Stimulated activated CD8-positive, alpha-beta memory T cell treated with anti-CD3 and anti-CD28 coated beads, Interleukin-4, amount 100 ng/mL, for 4 hours (primary cell): ENCODE measurements around the gene OTUD6A.

ENCODE experiments used
- DNase-seq, 2 donors: peaks; one replicate each; pipeline ENCODE4 v3.0.0-alpha.2; 2020; ENCODE audit warnings: low read depth in 2 of 2, low spot score in 1 of 2

OTUD6A gene, protein sequence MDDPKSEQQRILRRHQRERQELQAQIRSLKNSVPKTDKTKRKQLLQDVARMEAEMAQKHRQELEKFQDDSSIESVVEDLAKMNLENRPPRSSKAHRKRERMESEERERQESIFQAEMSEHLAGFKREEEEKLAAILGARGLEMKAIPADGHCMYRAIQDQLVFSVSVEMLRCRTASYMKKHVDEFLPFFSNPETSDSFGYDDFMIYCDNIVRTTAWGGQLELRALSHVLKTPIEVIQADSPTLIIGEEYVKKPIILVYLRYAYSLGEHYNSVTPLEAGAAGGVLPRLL

DNA sequence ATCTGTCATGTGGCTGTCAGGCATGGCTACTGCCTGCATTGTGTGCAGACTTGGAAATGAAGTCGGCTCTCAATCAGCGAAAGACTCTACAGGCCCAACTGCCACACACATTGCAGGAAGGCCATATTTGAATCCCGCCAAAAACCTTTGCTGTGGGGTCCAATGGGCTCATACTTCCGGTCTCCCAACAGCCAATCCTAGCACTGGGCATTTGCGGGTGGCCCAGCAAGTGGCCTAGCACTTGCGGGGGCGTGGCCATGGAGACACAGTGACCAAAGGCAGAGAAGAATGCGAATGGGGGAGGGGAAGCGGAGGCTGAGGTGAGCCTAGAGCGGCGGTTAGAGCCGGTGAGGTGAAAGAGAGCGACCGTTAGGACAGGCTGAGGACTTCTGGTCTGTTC is at the start of gene OTUD6A:
Gene OTUD6A, plus strand, starts transcription at position 382 of the 400 bp plus-strand sequence. CDS start 68 bp downstream, outside the sequence.
- no peak for DNase-seq

DNA sequence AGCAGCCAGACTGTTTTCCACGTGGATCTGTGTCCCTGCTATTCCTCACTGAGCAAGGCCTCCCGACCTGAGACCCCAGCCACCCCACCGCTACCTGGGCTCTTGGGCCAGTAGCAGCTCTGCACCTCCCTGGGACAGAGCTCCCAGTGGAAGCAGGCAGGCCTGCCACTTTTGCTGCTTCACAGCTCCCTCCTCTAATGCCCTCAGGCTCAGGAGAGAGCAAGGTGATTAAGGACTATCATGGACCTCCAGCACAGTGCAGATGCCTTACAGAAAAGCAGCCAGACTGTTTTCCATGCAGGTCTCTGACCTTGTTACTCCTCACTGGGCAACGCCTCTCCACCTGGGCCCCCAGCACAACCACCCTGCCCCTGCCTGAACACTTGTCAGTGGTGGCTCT is 49.5 kb upstream of the OTUD6A start:
- DNase-seq: no peak

DNA sequence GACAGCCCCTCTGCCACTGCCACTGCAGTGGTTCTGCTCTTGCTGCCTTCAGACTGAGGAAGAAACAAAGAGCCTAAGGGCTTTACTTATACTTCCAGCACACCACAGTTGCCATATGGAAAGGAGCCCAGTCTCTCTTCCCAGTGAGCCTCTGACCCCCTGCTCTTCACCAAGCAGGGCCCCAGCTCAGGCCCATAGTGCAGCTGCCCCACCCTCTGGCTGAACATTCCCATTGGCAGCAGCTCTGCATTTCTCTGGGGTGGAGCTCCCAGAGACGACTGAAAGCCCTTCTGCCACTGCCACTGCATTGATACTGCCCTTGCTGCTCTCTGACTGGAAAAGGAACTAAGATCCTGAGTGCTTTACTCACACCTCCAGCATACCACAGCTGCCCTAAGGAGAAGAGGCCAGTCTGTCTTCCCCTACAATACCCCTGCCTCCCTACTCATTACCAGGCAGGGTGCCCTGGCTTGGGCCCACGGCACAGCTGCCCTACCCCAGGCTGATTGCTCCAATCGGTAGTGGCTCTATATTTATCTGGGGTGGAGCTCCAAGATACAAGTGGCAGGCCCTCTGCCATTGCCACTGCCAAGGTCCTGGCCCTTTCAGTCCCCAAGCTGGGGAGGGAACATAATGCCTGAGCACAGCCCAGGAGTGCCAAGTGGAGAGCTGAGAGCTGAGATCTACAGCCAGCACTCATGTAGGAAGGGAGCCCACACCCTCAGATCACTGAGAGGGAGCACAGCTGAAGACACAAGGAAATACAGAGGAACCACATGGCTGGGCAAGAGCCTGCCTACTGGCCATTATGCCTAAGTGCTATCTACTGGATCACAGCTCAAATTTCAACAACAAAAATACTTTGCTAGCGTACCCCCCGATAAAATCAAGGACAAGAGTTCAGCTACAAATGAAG is 48.5 kb upstream of the OTUD6A start:
- DNase-seq: no peak

DNA sequence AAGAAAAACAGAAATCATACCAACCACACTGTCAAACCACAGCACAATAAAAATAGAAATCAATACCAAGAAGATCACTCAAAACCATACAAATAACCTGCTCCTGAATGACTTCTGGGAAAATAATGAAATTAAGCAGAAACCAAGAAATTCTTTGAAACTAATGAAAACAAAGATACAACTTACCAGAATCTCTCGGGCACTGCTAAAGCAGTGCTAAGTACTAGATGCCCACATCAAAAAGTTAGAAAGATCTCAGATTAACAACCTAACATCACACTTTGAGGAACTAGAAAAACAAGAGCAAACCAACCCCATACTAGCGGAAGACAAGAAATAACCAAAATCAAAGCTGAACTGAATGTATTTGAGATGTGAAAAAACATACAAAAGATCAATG is 45.7 kb upstream of the OTUD6A start:
- no peak for DNase-seq

DNA sequence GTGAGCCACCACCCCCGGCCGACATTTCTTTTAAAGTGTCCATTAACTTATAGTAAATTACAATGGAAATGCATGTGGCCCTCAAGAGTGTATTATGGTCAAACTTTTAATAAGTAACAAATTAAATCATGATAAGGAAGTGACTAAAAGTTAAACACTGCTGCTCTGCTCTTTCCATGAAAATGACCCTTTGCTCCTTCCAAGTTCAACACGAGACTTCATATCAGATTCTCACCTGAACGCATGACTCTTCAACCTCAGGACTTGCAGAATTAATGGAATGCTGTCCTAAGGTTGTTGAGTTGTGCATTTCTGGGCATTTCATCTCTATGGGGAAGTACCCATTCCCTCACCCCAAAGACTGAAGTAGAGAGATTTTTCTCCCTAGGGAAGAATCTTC is 39.6 kb upstream of the OTUD6A start:
- DNase-seq: no peak

DNA sequence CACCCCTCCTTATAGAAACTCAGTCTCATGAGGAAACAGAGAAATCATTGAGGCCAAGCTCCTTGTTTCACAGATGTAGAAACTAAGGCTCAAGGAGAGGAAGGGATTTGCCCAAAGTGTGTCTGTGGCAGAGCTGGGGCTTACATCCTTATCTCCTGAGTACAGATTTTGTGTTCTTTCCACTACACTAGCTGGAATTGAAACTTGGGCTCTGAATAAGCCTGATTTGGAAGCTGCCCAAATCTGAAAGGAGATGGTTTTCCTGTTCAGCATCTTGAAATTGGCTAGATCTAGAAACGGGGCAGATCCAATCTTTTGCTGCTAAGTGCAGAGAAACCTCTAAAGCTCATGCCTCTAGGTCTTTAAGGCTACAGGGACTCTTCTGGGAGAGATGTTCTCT is 36.8 kb upstream of the OTUD6A start:
- no peak for DNase-seq

DNA sequence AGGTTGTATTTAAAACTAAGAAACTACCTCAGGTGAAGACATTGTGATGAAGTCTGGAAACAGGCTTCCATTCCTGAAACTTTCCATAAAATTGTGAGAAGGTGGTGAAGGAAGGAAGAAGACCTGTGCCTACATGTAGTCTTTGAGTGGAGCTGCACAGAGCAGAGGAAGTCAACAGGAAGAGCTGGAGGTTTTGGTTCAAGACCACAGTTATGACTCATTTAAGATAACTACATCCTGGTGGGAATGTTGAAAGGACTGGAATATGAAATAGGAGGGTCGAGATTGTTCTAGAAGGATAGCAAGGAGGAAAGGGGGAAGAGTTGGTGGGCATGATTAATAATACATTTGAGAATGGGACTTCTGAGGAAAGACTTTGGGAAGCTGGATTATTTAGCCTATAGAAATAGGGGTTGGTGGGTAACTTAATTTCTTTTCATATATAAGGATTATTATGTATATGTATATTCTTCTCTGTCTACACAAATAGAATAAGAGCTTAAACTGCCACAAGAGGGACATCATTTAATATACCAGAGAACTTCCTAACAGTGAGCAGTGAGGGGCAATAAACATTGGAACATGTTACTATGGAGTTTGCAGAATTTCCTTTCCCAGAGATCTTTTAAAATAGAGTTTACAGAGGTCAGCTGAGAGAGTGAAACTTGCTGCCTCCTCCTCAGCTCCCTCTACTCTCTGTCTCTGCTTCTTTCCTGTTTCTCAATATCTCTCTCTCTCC is 36.0 kb upstream of the OTUD6A start:
- DNase-seq: no peak

DNA sequence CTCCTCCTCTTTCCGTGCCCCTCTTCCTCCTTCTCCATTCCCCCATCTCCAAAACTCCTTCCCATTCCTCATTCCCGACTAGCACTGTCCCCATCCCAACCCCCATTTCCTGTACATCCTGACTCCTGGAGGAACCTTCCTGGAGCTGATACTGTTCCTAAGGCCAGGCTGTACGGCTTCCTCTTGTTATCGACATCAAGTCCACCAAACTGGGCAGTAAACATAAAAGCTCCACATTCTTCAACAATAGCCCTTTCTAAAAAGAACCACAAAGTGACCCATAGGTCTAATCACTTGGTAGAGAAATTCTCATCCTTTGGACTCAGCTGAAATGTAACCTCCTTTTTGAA is 35.4 kb upstream of the OTUD6A start:
- DNase-seq: no peak

DNA sequence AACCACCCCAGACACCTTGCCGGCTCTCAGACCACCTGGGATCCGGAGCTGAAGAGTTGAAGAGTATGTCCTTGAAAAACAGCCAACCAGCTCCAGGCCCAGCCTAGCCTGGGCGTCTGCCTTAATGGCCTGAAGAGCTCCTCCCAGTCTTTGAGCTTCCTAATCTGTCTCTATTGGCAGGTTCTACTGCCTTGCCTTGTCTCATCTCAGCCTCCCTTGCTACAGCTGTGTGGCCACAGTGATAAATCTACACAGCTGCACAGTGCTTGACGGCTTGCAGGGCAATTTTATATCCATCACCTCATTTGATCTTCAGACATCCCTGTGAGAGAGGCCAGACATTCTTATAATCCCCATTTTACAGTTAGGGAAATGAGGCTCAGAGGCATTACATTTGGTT is 32.4 kb upstream of the OTUD6A start:
- no peak for DNase-seq

DNA sequence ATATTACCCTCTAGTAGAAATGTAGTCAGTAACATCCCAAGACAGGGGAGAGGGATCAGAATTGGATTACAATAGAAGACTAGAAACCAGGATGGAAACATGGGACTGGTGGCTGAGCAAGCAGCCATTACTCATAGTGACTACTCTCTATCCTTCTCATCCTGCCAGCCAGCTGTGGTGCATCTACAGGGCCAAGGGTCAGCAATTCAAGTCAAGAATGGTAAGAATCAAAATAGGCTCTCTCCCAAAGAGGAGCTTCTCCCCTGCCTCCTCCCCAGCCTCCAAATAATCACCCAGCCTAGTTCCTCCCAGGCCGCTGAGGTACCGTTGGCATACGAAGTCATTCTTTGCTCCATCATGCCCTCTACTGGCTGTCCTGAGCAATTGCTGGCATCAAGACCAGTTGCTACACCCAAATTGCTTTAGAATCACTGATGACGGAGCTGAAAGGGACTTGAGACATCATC is 31.9 kb upstream of the OTUD6A start:
- DNase-seq: no peak

DNA sequence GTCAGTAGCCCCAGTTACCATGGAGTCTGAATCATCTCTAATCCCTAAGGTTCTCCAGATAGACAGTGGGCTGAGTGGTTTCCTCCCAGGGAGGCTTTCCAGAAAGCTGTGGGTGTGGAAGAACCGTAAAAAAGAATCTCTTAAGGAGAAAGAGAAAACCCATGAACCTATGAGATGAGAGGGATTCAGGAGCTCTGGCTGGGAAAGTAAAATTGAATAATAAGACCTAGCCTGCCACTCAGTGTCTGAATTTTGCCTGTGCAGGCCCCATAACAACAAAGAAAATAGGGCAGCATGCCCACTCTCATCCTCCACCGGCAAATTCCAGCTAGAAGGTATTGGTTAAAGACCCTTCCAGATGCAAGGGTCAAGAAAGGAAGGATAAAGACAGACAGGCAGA is 29.5 kb upstream of the OTUD6A start:
- DNase-seq: no peak

DNA sequence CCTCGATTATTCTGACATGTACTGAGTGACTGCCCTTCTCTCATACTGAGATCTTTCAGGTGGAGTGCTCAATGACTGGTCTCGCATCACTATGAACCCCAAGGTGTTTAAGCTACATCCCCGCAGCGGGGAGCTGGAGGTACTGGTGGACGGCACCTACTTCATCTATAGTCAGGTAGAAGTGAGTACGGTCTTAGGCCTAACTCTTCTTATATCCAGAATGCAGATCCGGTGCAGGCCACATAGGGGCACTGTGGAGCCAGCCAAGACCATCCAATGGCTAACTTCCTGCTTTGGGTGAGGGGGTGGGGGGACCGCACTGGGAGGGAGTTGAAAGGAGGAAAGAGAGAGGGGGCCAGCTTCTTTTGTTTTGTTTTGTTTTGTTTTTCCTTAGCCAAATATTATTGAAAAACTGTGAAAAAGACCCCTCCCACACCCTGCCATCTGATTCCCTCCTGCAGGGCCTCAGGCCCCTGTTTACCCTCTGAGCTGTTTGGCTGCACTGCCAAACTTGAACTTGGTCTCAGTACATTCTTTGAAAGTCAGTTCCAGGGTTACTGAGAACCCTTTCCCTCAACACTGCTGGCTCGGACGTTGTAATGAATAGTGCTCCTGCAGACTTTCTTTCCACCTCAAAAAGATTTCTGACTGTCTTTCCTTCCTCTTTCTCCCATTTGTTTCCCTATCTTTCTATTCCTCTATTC is 28.8 kb upstream of the OTUD6A start:
- DNase-seq: no peak

DNA sequence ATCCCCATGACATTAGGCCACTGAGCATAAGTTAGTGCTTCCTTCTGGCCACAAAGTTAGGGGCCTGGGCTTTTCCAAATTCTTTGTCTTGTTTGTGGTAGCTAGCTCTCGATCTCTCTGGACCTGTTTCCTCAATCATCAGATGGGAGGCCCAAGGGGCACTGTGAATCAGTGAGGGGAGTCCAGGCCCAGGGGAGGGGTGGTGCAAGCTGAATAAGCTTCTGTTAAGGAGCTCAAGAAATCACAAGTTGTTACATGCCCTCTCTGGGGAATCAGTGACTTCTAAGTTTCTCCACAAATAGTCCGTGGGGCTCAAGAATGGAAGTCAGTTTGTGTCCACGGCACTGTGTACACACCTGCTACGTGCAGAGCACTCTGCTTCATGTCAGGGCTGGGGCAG is 27.6 kb upstream of the OTUD6A start:
- no peak for DNase-seq

DNA sequence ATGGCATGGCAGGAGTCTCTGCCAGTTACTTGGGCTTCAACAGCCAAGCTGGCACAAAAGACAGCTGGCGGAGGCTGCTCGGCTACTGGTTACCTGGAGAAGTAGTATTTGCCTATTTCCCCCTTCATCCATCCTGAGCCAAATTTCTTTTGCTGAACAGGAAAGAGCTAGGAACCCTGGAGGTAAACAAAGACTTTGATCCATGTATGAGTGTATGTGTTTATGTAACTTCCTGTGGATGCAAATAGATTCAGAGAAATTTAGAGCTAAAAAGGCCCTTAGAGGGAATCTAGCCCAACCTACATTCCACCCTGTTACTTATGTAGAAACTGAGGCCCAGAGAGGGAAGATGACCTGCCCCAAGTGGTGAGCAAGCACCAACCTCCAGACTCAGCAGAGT is 23.7 kb upstream of the OTUD6A start:
- DNase-seq: no peak

DNA sequence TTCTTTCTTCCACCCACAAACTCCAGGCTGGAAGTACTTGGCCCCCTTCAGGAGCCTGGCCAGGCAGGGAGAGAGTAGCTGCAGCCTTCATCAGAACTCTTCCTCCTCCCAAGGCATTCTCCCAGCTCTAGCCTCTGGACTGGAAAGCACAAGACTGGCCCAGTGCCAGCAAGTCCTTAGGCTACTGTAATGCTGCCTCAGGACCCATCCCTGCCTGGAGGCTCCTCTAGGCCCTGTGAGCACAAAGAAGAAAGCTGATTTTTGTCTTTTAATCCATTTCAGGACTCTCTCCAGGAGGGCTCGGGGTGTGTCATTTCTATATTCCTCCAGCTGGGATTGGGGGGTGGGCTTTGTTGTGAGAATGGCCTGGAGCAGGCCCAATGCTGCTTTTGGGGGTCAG is 23.3 kb upstream of the OTUD6A start:
- DNase-seq: no peak

DNA sequence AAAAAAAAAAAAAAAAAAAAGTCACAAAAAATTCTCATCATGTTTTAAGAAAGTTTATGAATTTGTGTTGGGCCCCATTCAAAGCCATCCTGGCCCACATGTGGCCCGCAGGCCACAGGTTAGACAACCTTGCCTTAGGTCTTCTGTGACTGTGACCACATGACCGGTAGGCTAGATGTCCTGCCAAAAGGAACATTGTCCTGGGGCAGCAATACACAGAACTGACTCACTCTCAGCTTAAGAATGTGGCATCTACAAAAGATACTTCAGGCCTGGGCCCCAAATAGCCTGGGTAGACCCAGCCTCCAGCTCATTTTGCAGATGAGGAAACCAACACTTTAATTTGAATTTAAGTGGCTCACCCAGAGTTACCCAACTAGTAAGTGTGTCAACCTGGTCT is 22.5 kb upstream of the OTUD6A start:
- DNase-seq: no peak

DNA sequence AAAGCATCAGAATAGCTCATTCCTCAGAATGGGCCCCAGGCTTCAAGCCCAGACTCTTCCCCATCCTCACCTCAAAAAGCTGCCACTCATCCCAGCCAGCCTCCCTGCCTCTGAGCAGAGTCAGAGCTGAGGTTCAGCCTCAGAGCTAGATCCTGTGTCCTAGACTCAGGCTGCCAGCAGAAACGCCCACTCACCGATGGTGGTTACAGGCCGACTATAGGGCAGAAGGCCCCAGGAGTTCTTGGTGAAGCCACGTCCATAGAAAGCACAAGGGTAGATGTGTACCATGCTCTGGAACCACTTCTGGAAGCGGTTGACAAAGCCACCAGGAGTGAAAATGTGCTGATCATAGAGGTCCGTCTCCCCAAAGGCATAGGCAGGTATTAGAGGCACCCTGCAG is 20.3 kb upstream of the OTUD6A start:
- DNase-seq: no peak

DNA sequence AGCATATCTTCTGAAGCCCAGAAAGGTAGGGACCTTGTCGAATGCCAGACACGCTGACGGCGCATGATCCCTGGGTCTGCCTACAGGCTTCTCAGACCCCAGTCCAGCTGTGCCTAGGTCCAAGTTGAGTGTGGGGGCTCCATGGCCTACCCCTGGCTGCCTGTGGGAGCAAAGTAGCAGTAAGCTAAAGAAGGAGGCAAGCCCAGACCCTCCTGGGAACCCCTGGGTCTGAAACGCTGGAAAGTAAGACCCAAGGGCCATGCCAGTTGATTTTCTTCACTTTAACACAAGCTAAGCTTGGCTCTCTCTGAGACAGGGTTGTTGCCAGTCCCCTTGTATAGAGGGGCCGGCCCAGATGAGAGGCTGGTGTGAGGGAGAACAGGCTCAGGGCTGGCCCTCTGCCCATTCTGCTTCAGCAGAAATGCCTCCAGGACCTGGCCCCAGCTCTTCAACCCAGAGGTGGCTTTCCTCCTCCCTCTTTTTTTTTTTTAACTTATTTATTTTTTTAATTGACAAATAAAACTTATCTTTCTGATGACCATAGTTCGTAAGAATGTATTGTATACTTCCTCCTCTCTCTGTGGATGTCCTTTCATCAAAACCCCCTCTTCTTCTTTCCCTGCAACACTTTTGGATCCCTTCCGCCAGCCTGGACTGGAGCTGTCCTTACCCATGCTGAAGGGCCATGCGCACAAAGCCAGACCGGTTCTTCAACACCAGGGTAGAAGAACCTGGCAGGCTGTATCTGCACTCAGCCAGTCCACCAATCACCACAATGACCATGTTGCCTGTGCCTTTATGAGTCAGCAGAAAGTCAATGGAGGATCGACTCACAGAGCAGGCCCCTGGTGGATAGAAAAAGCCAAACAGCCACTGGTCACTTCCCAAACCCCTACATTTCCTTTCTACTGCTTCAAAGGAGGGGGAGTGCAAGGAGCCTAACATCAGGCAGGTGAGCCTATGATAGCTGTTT is 19.6 kb upstream of the OTUD6A start:
- no peak for DNase-seq

DNA sequence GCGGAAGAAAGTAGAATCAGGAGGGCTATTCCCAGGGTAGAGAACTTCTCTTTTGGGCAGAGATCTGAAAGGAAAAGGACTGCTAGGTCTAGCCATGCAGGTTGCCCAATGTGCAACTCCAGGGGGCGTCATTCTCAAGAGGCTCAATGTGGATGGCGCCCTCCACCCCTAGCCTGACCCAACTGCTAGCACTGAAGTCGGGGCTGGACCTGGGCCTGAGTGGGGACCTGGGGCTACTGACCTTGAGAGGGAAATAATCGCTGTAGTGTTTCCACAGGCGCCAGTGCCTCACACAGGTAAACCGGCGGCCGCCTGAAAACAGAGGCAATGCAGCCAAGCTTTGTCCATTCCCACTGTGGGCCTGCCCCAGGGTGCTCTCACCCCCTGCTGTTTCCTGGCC is 18.6 kb upstream of the OTUD6A start:
- no peak for DNase-seq
